Nephron (organoid): ENCODE results near the gene ASS1.
A peak's percentile ranks its signal among the peaks of the same experiment; 100 is the strongest.

Source experiments
- H3K27ac Mint-ChIP-seq, 3 experiments: 2 replicates each; pipeline ENCODE4 v1.8.0; 2020; ENCODE audit warnings: mixed read lengths in 3 of 3, mild to moderate bottlenecking in 2 of 3, moderate library complexity in 1 of 3
- H3K27me3 Mint-ChIP-seq: 2 replicates; pipeline ENCODE4 v1.8.0; 2021; ENCODE audit warnings: low read depth, mild to moderate bottlenecking, moderate library complexity, mixed read lengths
- H3K36me3 Mint-ChIP-seq: 2 replicates; pipeline ENCODE4 v1.8.0; 2020; ENCODE audit warnings: low read depth, mixed read lengths
- H3K4me1 Mint-ChIP-seq: 2 replicates; pipeline ENCODE4 v1.8.0; 2020; ENCODE audit warnings: mixed read lengths
- H3K4me3 Mint-ChIP-seq, 3 experiments: 2 replicates each; pipeline ENCODE4 v1.8.0; 2020; ENCODE audit warnings: mild to moderate bottlenecking in 3 of 3, mixed read lengths in 3 of 3, moderate library complexity in 2 of 3
- H3K9me3 Mint-ChIP-seq: 2 replicates; pipeline ENCODE4 v1.8.0; 2020; ENCODE audit warnings: mixed read lengths
- TF ChIP-seq, protein P1 (sequence below), 3 experiments: fragments of 200-600 bp; sonication (generic); IDR thresholded peaks; one replicate each; pipeline ENCODE4 v1.5.0; 2021; ENCODE audit warnings: antibody characterized with exemption in 3 of 3; ENCODE audit not compliant: unreplicated experiment in 3 of 3

The ASS1 gene

DNA sequence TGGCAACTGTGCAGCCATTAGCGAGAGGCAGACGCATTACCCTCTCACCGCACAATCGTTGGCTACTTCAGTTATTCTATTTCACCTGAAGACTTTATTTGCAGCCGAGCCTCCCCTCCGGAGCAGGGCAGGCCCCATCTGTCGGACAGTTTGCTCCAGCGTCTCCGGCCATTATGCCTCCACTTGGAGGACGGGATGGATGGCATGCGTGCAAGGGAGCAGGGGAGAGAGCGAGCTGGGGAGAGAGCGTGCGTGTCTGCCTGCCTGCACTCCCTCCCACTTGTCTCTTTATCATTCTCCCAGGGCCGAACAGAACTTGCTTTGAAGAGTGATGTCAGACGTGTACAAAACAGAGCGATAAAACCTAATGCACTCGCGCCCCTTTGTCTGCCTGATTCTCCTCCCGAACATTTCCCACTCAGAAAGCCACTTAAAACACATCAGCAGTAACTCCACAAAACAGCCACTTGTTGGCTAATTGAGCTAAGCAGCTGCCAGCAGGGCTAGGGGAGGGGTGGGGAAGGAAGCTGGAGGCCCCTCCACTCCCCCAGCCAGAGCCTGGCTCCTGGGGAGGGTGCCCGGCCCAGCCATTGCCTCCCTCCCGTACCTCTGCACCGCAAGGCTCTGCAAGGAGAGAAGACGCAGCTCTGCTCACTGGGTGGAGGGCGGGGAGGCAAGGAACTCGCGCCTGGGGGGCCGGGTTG is 91.2 kb downstream of the ASS1 start:
- Mint-ChIP-seq H3K4me3 (peak overlapping the region; percentile 62 to 70 (median 68)), H3K36me3 (no peaks in the 10 kb centered on the region), H3K4me1 (peaks cover 37% of the 10 kb centered on the region), H3K9me3 (no peaks in the 10 kb centered on the region), H3K27me3 (peaks cover 82% of the 10 kb centered on the region), H3K27ac (peak overlapping the region in 1 of 3 experiments; percentile 49)
- TF ChIP-seq, protein P1, sequence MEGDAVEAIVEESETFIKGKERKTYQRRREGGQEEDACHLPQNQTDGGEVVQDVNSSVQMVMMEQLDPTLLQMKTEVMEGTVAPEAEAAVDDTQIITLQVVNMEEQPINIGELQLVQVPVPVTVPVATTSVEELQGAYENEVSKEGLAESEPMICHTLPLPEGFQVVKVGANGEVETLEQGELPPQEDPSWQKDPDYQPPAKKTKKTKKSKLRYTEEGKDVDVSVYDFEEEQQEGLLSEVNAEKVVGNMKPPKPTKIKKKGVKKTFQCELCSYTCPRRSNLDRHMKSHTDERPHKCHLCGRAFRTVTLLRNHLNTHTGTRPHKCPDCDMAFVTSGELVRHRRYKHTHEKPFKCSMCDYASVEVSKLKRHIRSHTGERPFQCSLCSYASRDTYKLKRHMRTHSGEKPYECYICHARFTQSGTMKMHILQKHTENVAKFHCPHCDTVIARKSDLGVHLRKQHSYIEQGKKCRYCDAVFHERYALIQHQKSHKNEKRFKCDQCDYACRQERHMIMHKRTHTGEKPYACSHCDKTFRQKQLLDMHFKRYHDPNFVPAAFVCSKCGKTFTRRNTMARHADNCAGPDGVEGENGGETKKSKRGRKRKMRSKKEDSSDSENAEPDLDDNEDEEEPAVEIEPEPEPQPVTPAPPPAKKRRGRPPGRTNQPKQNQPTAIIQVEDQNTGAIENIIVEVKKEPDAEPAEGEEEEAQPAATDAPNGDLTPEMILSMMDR (IDR thresholded peaks at IDR 0.05; ENCODE audit: unreplicated experiment in 3 of 3), result no peak

GRCh38 chr9:130536701-130537107 is 91.9 kb downstream of the ASS1 start:
- Mint-ChIP-seq H3K27ac (peak overlapping the region in 1 of 3 experiments; percentile 22), H3K9me3 (no peaks in the 10 kb centered on the region), H3K27me3 (peaks cover 84% of the 10 kb centered on the region), H3K36me3 (no peaks in the 10 kb centered on the region), H3K4me1 (peaks cover 32% of the 10 kb centered on the region), H3K4me3 (no peak overlapping the region)
- TF ChIP-seq, protein P1 (IDR thresholded peaks at IDR 0.05; ENCODE audit: unreplicated experiment in 3 of 3), result no peak

- H3K4me3 Mint-ChIP-seq, result peak overlapping the region in 1 of 3 experiments; percentile 6
- no peaks in the 10 kb centered on the region for H3K36me3 Mint-ChIP-seq
- peaks cover 85% of the 10 kb centered on the region for H3K27me3 Mint-ChIP-seq
- peaks cover 32% of the 10 kb centered on the region for H3K4me1 Mint-ChIP-seq
- TF ChIP-seq, protein P1 (IDR thresholded peaks at IDR 0.05; ENCODE audit: unreplicated experiment in 3 of 3), result no peak
- no peaks in the 10 kb centered on the region for H3K9me3 Mint-ChIP-seq
- H3K27ac Mint-ChIP-seq, result peak overlapping the region in 1 of 3 experiments; percentile 8
Measured at GRCh38 chr9:130537346-130538050, 92.7 kb downstream of the ASS1 start.

DNA sequence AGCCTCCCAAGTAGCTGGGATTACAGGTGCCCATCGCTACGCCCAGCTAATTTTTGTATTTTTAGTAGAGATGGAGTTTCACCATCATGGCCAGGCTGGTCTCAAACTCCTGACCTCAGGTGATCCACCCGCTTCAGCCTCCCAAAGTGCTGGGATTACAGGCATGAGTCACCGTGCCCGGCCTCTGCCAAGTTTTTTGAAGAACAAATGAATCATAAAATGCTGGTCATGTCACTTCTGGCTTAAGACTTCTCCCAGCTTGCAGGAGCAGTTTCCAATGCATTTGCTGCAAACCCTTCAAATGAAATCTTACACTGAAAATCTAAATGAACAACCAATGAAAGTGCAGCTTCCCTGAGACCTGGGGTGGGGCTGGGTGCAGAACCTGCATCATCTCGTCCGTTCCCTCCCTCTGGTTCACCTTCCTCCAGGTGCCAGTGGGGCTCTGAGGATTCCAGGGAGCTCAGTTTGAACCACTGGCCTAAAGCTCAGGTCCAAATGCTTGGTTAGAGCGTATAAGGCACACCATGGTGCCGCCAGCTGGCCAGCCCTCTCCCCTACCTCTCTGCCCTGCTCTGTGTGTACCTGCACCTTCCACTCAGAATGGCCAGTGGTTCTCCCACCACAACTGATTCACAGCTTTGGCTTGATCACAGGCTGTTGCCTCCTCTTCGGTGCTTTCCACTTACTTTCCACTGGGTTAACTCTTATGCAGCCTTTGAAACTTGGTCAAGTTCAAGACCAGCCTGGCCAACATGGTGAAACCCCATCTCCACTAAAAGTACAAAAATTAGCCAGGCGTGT is 94.9 kb downstream of the ASS1 start:
- Mint-ChIP-seq H3K27ac (no peak overlapping the region), H3K9me3 (no peaks in the 10 kb centered on the region), H3K36me3 (no peaks in the 10 kb centered on the region), H3K4me3 (no peak overlapping the region), H3K27me3 (peaks cover 78% of the 10 kb centered on the region), H3K4me1 (peaks cover 35% of the 10 kb centered on the region)
- TF ChIP-seq, protein P1 (IDR thresholded peaks at IDR 0.05; ENCODE audit: unreplicated experiment in 3 of 3), result no peak

GRCh38 chr9:130541533-130541932 is 96.8 kb downstream of the ASS1 start:
- no peak overlapping the region for H3K27ac Mint-ChIP-seq
- H3K27me3 Mint-ChIP-seq, result peaks cover 71% of the 10 kb centered on the region
- H3K4me1 Mint-ChIP-seq, result peaks cover 25% of the 10 kb centered on the region
- no peaks in the 10 kb centered on the region for H3K9me3 Mint-ChIP-seq
- TF ChIP-seq, protein P1 (IDR thresholded peaks at IDR 0.05; ENCODE audit: unreplicated experiment in 3 of 3), result no peak
- no peaks in the 10 kb centered on the region for H3K36me3 Mint-ChIP-seq
- no peak overlapping the region for H3K4me3 Mint-ChIP-seq
